Astrocyte (in vitro differentiated cells and primary cell): Measurements from ENCODE around the gene CES2. TPM values are rescaled to one million over a fixed set of nuclear protein-coding genes. Genes with fewer than 3 reads are reported as not detected.

Experiments used
- DNase-seq: peaks from one replicate; pipeline ENCODE4 v3.0.0-alpha.2; 2010; ENCODE audit warnings: low read depth
- FAIRE-seq: peaks from 2 replicates; lab custom pipeline; 2011; peaks lifted over from hg19 to GRCh38; lab: Jason Lieb, UNC
- H2AFZ ChIP-seq: 2 replicates; pipeline ENCODE4 v1.6.0; 2012; ENCODE audit warnings: low read depth, low read length, inconsistent platforms
- H3K27ac ChIP-seq: 2 replicates; pipeline ENCODE4 v1.5.1; 2011; ENCODE audit warnings: low read depth, low read length, inconsistent platforms
- H3K27me3 ChIP-seq: 2 replicates; pipeline ENCODE4 v1.6.0; 2011; ENCODE audit warnings: low read length, inconsistent platforms; ENCODE audit not compliant: insufficient read depth
- H3K36me3 ChIP-seq: 2 replicates; pipeline ENCODE4 v1.5.1; 2011; ENCODE audit warnings: low read length, inconsistent platforms; ENCODE audit not compliant: insufficient read depth
- H3K4me1 ChIP-seq: 2 replicates; pipeline ENCODE4 v1.5.1; 2011; ENCODE audit warnings: low read length, inconsistent platforms; ENCODE audit not compliant: insufficient read depth
- H3K4me2 ChIP-seq: 2 replicates; pipeline ENCODE4 v1.6.0; 2012; ENCODE audit warnings: low read length, inconsistent platforms
- H3K4me3 ChIP-seq: 2 replicates; pipeline ENCODE4 v1.5.1; 2011; ENCODE audit warnings: low read depth, mild to moderate bottlenecking, low read length, inconsistent platforms; ENCODE audit not compliant: insufficient read depth
- H3K79me2 ChIP-seq: 2 replicates; pipeline ENCODE4 v1.6.0; 2012; ENCODE audit warnings: mild to moderate bottlenecking, low read length, inconsistent platforms; ENCODE audit not compliant: insufficient read depth
- H3K9ac ChIP-seq: 2 replicates; pipeline ENCODE4 v1.6.0; 2012; ENCODE audit warnings: mild to moderate bottlenecking, low read length, inconsistent platforms
- H3K9me3 ChIP-seq: 2 replicates; pipeline ENCODE4 v1.5.1; 2012; ENCODE audit warnings: low read depth, mild to moderate bottlenecking, low read length, inconsistent platforms; ENCODE audit not compliant: insufficient read depth
- H4K20me1 ChIP-seq: 2 replicates; pipeline ENCODE4 v1.6.0; 2012; ENCODE audit warnings: low read length, inconsistent platforms; ENCODE audit not compliant: insufficient read depth
- H3K27ac Mint-ChIP-seq: one replicate; pipeline ENCODE4 v1.8.0; 2021; ENCODE audit warnings: mild to moderate bottlenecking, mixed read lengths; ENCODE audit not compliant: unreplicated experiment
- H3K27me3 Mint-ChIP-seq: one replicate; pipeline ENCODE4 v1.8.0; 2021; ENCODE audit warnings: low read depth, mixed read lengths; ENCODE audit not compliant: unreplicated experiment
- H3K36me3 Mint-ChIP-seq: one replicate; pipeline ENCODE4 v1.8.0; 2021; ENCODE audit warnings: low read depth, mixed read lengths; ENCODE audit not compliant: unreplicated experiment
- H3K4me1 Mint-ChIP-seq: one replicate; pipeline ENCODE4 v1.8.0; 2021; ENCODE audit warnings: low read depth, mixed read lengths; ENCODE audit not compliant: unreplicated experiment
- H3K4me3 Mint-ChIP-seq: one replicate; pipeline ENCODE4 v1.8.0; 2021; ENCODE audit warnings: mild to moderate bottlenecking, moderate library complexity, mixed read lengths; ENCODE audit not compliant: unreplicated experiment
- H3K9me3 Mint-ChIP-seq: one replicate; pipeline ENCODE4 v1.8.0; 2021; ENCODE audit warnings: mild to moderate bottlenecking, mixed read lengths; ENCODE audit not compliant: unreplicated experiment
- EZH2 ChIP-seq: IDR thresholded peaks from 2 replicates; pipeline ENCODE4 v1.6.1; 2012; ENCODE audit warnings: mild to moderate bottlenecking, low read length, inconsistent platforms; ENCODE audit not compliant: insufficient read depth
- total RNA-seq: library from RNA; stranded (reverse); gene quantifications from 2 replicates; pipeline ENCODE4 v1.2.1, GENCODE V29; 2021
- TF ChIP-seq, protein P1 (sequence below): IDR thresholded peaks from 2 replicates; pipeline ENCODE4 v1.5.1; 2011; ENCODE audit warnings: low read depth, mild to moderate bottlenecking, inconsistent platforms, low read length, moderate library complexity; ENCODE audit not compliant: insufficient read depth

The CES2 gene
- total RNA-seq, 1 donor from 2014 or later = 28.8 TPM

DNA sequence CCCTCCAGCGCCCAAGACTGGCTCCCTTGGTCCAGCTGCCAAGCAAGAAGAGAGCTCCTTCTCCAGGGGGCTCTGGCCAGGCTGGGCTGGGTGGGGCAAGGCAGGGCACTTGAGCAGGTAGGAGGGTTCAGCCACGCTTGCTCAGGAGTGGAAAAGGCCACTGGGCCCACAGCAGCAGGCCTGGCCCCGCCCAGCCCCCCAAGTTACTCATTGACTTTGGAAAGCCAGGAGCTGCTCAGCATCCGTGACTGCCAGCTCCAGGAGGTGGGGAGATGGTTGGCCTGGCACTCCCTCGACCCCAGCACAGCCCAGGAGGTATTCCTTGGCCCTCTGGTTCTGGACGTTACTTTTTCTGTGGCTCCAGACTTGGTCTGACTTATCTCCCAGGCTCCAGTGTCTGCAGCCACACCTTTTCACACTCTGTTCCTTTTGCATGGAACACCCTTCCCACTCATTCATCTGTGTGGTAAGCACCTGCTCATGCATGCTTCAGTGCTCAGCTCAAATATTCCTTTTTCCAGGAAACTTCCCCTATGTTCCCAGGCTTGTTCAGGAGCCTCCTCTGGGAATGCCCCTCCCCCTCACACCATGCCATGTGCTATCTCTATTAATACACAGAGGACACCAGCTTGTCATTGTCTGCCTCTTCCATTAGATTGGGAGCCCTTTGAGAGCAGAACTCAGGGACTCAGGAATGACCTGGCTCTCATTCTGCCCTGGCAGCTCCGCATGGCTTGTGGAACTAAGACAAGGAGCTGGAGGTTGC is 16.3 kb upstream of the CES2 start, which contains the start of gene CDH16:
CDH16 (minus strand) TSS at position 83 of the 766 bp plus-strand sequence. CDS start 820 bp downstream, outside the sequence.
- TF ChIP-seq, protein P1, sequence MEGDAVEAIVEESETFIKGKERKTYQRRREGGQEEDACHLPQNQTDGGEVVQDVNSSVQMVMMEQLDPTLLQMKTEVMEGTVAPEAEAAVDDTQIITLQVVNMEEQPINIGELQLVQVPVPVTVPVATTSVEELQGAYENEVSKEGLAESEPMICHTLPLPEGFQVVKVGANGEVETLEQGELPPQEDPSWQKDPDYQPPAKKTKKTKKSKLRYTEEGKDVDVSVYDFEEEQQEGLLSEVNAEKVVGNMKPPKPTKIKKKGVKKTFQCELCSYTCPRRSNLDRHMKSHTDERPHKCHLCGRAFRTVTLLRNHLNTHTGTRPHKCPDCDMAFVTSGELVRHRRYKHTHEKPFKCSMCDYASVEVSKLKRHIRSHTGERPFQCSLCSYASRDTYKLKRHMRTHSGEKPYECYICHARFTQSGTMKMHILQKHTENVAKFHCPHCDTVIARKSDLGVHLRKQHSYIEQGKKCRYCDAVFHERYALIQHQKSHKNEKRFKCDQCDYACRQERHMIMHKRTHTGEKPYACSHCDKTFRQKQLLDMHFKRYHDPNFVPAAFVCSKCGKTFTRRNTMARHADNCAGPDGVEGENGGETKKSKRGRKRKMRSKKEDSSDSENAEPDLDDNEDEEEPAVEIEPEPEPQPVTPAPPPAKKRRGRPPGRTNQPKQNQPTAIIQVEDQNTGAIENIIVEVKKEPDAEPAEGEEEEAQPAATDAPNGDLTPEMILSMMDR = no peak
- no peak for TF ChIP-seq EZH2
- no peak within 1 kb of the TSS for H3K4me3 ChIP-seq
- peaks cover 29% of the 10 kb centered on the region for H3K27me3 ChIP-seq
- DNase-seq = no peak
- FAIRE-seq = no peak
- H3K79me2 ChIP-seq = no peaks in the 10 kb centered on the region
- H3K4me1 Mint-ChIP-seq = peaks cover 3% of the 10 kb centered on the region
- H3K9ac ChIP-seq = no peak within 1 kb of the TSS
- peaks cover 12% of the 10 kb centered on the region for H4K20me1 ChIP-seq
- peaks cover 80% of the 10 kb centered on the region for H3K27me3 Mint-ChIP-seq
- no peaks in the 10 kb centered on the region for H3K9me3 ChIP-seq
- H3K36me3 Mint-ChIP-seq = peaks cover 7% of the 10 kb centered on the region
- H3K36me3 ChIP-seq = no peaks in the 10 kb centered on the region
- no peak within 1 kb of the TSS for H3K27ac ChIP-seq
- H3K9me3 Mint-ChIP-seq = peaks cover 7% of the 10 kb centered on the region
- no peak within 1 kb of the TSS for H3K4me2 ChIP-seq
- peaks cover 6% of the 10 kb centered on the region for H3K4me1 ChIP-seq
- no peak within 1 kb of the TSS for H3K4me3 Mint-ChIP-seq
- H3K27ac Mint-ChIP-seq = no peak within 1 kb of the TSS
- H2AFZ ChIP-seq = no peak within 1 kb of the TSS

- peaks cover 7% of the 10 kb centered on the region for H3K36me3 Mint-ChIP-seq
- H3K4me3 ChIP-seq = no peak overlapping the region
- H3K27me3 ChIP-seq = peaks cover 34% of the 10 kb centered on the region
- no peak overlapping the region for H3K27ac Mint-ChIP-seq
- H3K4me2 ChIP-seq = no peak overlapping the region
- no peaks in the 10 kb centered on the region for H3K36me3 ChIP-seq
- DNase-seq = no peak
- no peaks in the 10 kb centered on the region for H3K9me3 ChIP-seq
- no peak overlapping the region for H3K4me3 Mint-ChIP-seq
- peaks cover 76% of the 10 kb centered on the region for H3K27me3 Mint-ChIP-seq
- no peak overlapping the region for H3K9ac ChIP-seq
- peaks cover 15% of the 10 kb centered on the region for H4K20me1 ChIP-seq
- TF ChIP-seq EZH2 = no peak
- TF ChIP-seq, protein P1 = no peak
- H3K9me3 Mint-ChIP-seq = peaks cover 4% of the 10 kb centered on the region
- no peaks in the 10 kb centered on the region for H3K79me2 ChIP-seq
- H3K27ac ChIP-seq = no peak overlapping the region
- FAIRE-seq = no peak
- peaks cover 7% of the 10 kb centered on the region for H3K4me1 ChIP-seq
- H3K4me1 Mint-ChIP-seq = peaks cover 3% of the 10 kb centered on the region
- H2AFZ ChIP-seq = no peak overlapping the region
These were observed 15.6 kb upstream of the CES2 start for GRCh38 chr16:66919569-66920298.

DNA sequence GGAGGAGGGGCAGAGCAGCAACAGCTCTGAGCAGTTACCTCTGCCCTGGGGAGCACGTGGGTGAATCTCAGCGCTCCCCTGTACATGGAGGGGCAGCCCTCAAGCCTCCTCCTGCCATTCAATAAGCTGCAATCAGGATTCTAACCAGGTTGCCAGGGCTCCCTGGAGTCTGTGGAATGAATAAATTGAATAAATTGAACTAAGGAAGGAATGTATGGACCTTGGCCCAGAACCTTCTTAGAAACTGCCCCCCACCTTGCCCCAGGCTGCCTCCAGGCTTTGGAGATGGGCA is 15.1 kb upstream of the CES2 start:
- Mint-ChIP-seq H3K27me3 (peaks cover 72% of the 10 kb centered on the region), H3K4me1 (peaks cover 3% of the 10 kb centered on the region), H3K9me3 (peaks cover 2% of the 10 kb centered on the region), H3K4me3 (no peak overlapping the region), H3K36me3 (peaks cover 7% of the 10 kb centered on the region), H3K27ac (no peak overlapping the region)
- no peak overlapping the region for H3K27ac ChIP-seq
- H3K79me2 ChIP-seq = no peaks in the 10 kb centered on the region
- H3K9ac ChIP-seq = no peak overlapping the region
- no peaks in the 10 kb centered on the region for H3K9me3 ChIP-seq
- peaks cover 15% of the 10 kb centered on the region for H4K20me1 ChIP-seq
- H3K4me2 ChIP-seq = no peak overlapping the region
- no peak overlapping the region for H3K4me3 ChIP-seq
- H3K4me1 ChIP-seq = peaks cover 12% of the 10 kb centered on the region
- H3K27me3 ChIP-seq = peaks cover 34% of the 10 kb centered on the region
- DNase-seq = no peak
- no peak overlapping the region for H2AFZ ChIP-seq
- H3K36me3 ChIP-seq = no peaks in the 10 kb centered on the region
- FAIRE-seq = no peak
- TF ChIP-seq EZH2 = no peak
